Peyer's patch (tissue), 4 donors: Measurements from ENCODE around the gene OR10C1. TPM values are rescaled to one million over a fixed set of nuclear protein-coding genes. Genes with fewer than 3 reads are reported as not detected.

Source experiments
- DNase-seq, 3 donors: peaks; one replicate each; pipeline ENCODE4 v3.0.0-alpha.2; 2017 to 2019
- H3K27ac ChIP-seq, 4 donors: fragments of 200-600 bp; sonication (generic); one replicate each; pipeline ENCODE4 v1.5.1; 2016 to 2019
- H3K27me3 ChIP-seq, 2 donors: fragments of 200-600 bp; sonication (generic); one replicate each; pipeline ENCODE4 v1.5.1; 2019
- H3K36me3 ChIP-seq, 3 donors: fragments of 200-600 bp; sonication (generic); one replicate each; pipeline ENCODE4 v1.5.1; 2016 to 2019
- H3K4me1 ChIP-seq, 4 donors: fragments of 200-600 bp; sonication (generic); one replicate each; pipeline ENCODE4 v1.5.1; 2016 to 2019
- H3K4me3 ChIP-seq, 4 donors: fragments of 200-600 bp; sonication (generic); 1 replicate in 3 of 4; 2 replicates in 1 of 4; pipeline ENCODE4 v1.5.1; 2016 to 2019; ENCODE audit warnings: mild to moderate bottlenecking in 1 of 4
- H3K9me3 ChIP-seq, 4 donors: fragments of 200-600 bp; sonication (generic); one replicate each; pipeline ENCODE4 v1.5.1; 2016 to 2019; ENCODE audit warnings: mild to moderate bottlenecking in 1 of 4
- CTCF ChIP-seq, 6 experiments: fragments of 450-650 bp in 4 of 6; fragments of 200-600 bp in 2 of 6; sonication (generic) in 1 of 6; IDR thresholded peaks; one replicate each; pipeline ENCODE4 v1.5.1; 2017 to 2019; ENCODE audit warnings: antibody characterized with exemption in 6 of 6, mild to moderate bottlenecking in 3 of 6, moderate library complexity in 1 of 6
- POLR2A ChIP-seq, 2 donors: fragments of 450-650 bp; IDR thresholded peaks; one replicate each; pipeline ENCODE4 v1.5.1; 2017; ENCODE audit warnings: antibody characterized with exemption in 2 of 2, mild to moderate bottlenecking in 2 of 2, moderate library complexity in 2 of 2
- total RNA-seq, 4 donors: library from RNA; depleted of rRNA; stranded (reverse); fragments of >200 nt; gene quantifications; one replicate each; pipeline ENCODE4 v1.1.0, GENCODE V29; 2016

Gene OR10C1
- total RNA-seq, 4 donors from 2014 or later = not detected

GRCh38 chr6:29465279-29465678 lies 26.2 kb downstream of the OR10C1 start:
- Histone ChIP-seq H3K36me3 (no peaks in the 10 kb centered on the region), H3K4me1 (no peaks in the 10 kb centered on the region), H3K9me3 (no peaks in the 10 kb centered on the region), H3K27ac (no peak overlapping the region), H3K27me3 (no peaks in the 10 kb centered on the region), H3K4me3 (no peak overlapping the region)
- DNase-seq = no peak
- no peak for TF ChIP-seq CTCF (IDR thresholded peaks at IDR 0.05)

GRCh38 chr6:29465801-29466200 lies 26.7 kb downstream of the OR10C1 start:
- TF ChIP-seq CTCF (IDR thresholded peaks at IDR 0.05) (no peak), POLR2A (IDR thresholded peaks at IDR 0.05) (no peak)
- Histone ChIP-seq H3K27ac (no peak overlapping the region), H3K27me3 (no peaks in the 10 kb centered on the region), H3K9me3 (no peaks in the 10 kb centered on the region), H3K36me3 (no peaks in the 10 kb centered on the region), H3K4me1 (no peaks in the 10 kb centered on the region), H3K4me3 (no peak overlapping the region)
- DNase-seq = no peak

- TF ChIP-seq CTCF (IDR thresholded peaks at IDR 0.05) (no peak), POLR2A (IDR thresholded peaks at IDR 0.05) (no peak)
- no peaks in the 10 kb centered on the region for H3K36me3 ChIP-seq
- H3K4me1 ChIP-seq = no peaks in the 10 kb centered on the region
- no peaks in the 10 kb centered on the region for H3K27me3 ChIP-seq
- H3K4me3 ChIP-seq = no peak overlapping the region
- no peak for DNase-seq
- H3K9me3 ChIP-seq = no peaks in the 10 kb centered on the region
- no peak overlapping the region for H3K27ac ChIP-seq
Measured at GRCh38 chr6:29466241-29466640, 27.1 kb downstream of the OR10C1 start.

- Histone ChIP-seq H3K4me3 (no peak overlapping the region), H3K27me3 (no peaks in the 10 kb centered on the region), H3K9me3 (no peaks in the 10 kb centered on the region), H3K27ac (no peak overlapping the region), H3K4me1 (no peaks in the 10 kb centered on the region), H3K36me3 (no peaks in the 10 kb centered on the region)
- TF ChIP-seq POLR2A (IDR thresholded peaks at IDR 0.05) (no peak), CTCF (IDR thresholded peaks at IDR 0.05) (no peak)
- no peak for DNase-seq
Measured at GRCh38 chr6:29474996-29475395, 35.9 kb downstream of the OR10C1 start.

- Histone ChIP-seq H3K27ac (no peak overlapping the region), H3K4me1 (no peaks in the 10 kb centered on the region), H3K27me3 (no peaks in the 10 kb centered on the region), H3K36me3 (no peaks in the 10 kb centered on the region), H3K4me3 (no peak overlapping the region), H3K9me3 (no peaks in the 10 kb centered on the region)
- no peak for DNase-seq
- TF ChIP-seq POLR2A (IDR thresholded peaks at IDR 0.05) (no peak), CTCF (IDR thresholded peaks at IDR 0.05) (no peak)
Measured at GRCh38 chr6:29477923-29478450, 38.9 kb downstream of the OR10C1 start.

GRCh38 chr6:29478740-29479139 lies 39.6 kb downstream of the OR10C1 start:
- TF ChIP-seq POLR2A (IDR thresholded peaks at IDR 0.05) (no peak), CTCF (IDR thresholded peaks at IDR 0.05) (no peak)
- Histone ChIP-seq H3K4me3 (no peak overlapping the region), H3K4me1 (no peaks in the 10 kb centered on the region), H3K27ac (no peak overlapping the region), H3K36me3 (no peaks in the 10 kb centered on the region), H3K27me3 (no peaks in the 10 kb centered on the region), H3K9me3 (no peaks in the 10 kb centered on the region)
- no peak for DNase-seq
